ENCODE data around the gene PSAP. TPM values are rescaled to one million over a fixed set of nuclear protein-coding genes. Genes with fewer than 3 reads are reported as not detected.

The PSAP gene
- total RNA-seq, 2 experiments from 2014 or later, result 191 to 206 TPM

GRCh38 chr10:71802235-71802634 lies 48.8 kb downstream of the PSAP start:
- Mint-ChIP-seq H3K4me1 (ENCODE audit: low read depth) (peaks cover 6% of the 10 kb centered on the region), H3K36me3 (ENCODE audit: low read depth) (no peaks in the 10 kb centered on the region), H3K27ac (no peak overlapping the region), H3K27me3 (no peaks in the 10 kb centered on the region), H3K4me3 (no peak overlapping the region), H3K9me3 (no peaks in the 10 kb centered on the region)
- peaks cover 0 to 4% of the 10 kb centered on the region in 2 experiments for H3K9me3 ChIP-seq (ENCODE audit: control insufficient read depth in 1 of 2, insufficient read depth in 1 of 2, low read length in 2 of 2)
- intact Hi-C loops (cut with DNase I, micrococcal nuclease), result no loop called here
- ATAC-seq (ENCODE audit: poor library complexity) (no peak), DNase-seq (no peak)
- TF ChIP-seq, protein P1, sequence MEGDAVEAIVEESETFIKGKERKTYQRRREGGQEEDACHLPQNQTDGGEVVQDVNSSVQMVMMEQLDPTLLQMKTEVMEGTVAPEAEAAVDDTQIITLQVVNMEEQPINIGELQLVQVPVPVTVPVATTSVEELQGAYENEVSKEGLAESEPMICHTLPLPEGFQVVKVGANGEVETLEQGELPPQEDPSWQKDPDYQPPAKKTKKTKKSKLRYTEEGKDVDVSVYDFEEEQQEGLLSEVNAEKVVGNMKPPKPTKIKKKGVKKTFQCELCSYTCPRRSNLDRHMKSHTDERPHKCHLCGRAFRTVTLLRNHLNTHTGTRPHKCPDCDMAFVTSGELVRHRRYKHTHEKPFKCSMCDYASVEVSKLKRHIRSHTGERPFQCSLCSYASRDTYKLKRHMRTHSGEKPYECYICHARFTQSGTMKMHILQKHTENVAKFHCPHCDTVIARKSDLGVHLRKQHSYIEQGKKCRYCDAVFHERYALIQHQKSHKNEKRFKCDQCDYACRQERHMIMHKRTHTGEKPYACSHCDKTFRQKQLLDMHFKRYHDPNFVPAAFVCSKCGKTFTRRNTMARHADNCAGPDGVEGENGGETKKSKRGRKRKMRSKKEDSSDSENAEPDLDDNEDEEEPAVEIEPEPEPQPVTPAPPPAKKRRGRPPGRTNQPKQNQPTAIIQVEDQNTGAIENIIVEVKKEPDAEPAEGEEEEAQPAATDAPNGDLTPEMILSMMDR (IDR thresholded peaks at IDR 0.05), result no peak
- H3K27me3 ChIP-seq (ENCODE audit: control insufficient read depth in 1 of 2, insufficient read depth in 2 of 2, low read length in 2 of 2), result no peaks in the 10 kb centered on the region
- peaks cover under 1% of the 10 kb centered on the region for H3K4me1 ChIP-seq (ENCODE audit: insufficient read depth, low read length)
- CTCF ChIA-PET, result no interaction called here
- no peak overlapping the region for H3K27ac ChIP-seq (ENCODE audit: low read depth in 1 of 2, low read length in 2 of 2)
- no peak overlapping the region for H3K4me3 ChIP-seq (ENCODE audit: low read length)
- POLR2A ChIA-PET, result no interaction called here
- H3K36me3 ChIP-seq (ENCODE audit: insufficient read depth, low read length), result no peaks in the 10 kb centered on the region

DNA sequence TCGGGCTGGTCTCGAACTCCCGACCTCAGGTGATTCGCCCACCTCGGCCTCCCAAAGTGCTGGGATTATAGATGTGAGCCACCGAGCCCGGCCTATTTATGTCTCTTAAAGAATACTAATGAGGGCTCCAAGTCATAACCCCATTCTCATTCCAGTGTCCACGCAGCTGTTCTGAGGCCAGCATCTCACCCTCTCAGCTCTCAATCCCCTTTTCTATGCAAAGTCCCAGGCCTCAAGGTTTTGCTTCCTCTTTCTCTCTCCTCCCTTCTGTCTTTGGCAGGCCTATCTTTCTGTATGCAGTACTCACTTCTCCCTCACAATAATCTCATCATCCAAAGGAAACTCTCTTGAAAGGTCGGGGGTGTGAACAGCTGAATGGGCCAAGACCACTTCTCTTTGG lies 49.7 kb downstream of the PSAP start:
- DNase-seq (no peak), ATAC-seq (ENCODE audit: poor library complexity) (no peak)
- TF ChIP-seq, protein P1 (IDR thresholded peaks at IDR 0.05), result no peak
- Histone ChIP-seq H3K4me1 (ENCODE audit: insufficient read depth, low read length) (peaks cover 3% of the 10 kb centered on the region), H3K9me3 (ENCODE audit: control insufficient read depth in 1 of 2, insufficient read depth in 1 of 2, low read length in 2 of 2) (peaks cover 0 to 4% of the 10 kb centered on the region in 2 experiments), H3K36me3 (ENCODE audit: insufficient read depth, low read length) (no peaks in the 10 kb centered on the region), H3K27ac (ENCODE audit: low read depth in 1 of 2, low read length in 2 of 2) (no peak overlapping the region), H3K27me3 (ENCODE audit: control insufficient read depth in 1 of 2, insufficient read depth in 2 of 2, low read length in 2 of 2) (no peaks in the 10 kb centered on the region), H3K4me3 (ENCODE audit: low read length) (no peak overlapping the region)
- H3K9me3 Mint-ChIP-seq, result no peaks in the 10 kb centered on the region
- intact Hi-C loops (cut with DNase I, micrococcal nuclease), result no loop called here
- no peaks in the 10 kb centered on the region for H3K27me3 Mint-ChIP-seq
- H3K27ac Mint-ChIP-seq, result no peak overlapping the region
- H3K4me3 Mint-ChIP-seq, result no peak overlapping the region
- no peaks in the 10 kb centered on the region for H3K36me3 Mint-ChIP-seq (ENCODE audit: low read depth)
- ChIA-PET CTCF (interaction anchor here (0.7 kb wide), 1 partner anchor 418 kb away, joined by 4 read pairs; no protein-coding TSS in a partner anchor), POLR2A (no interaction called here)
- H3K4me1 Mint-ChIP-seq (ENCODE audit: low read depth), result peaks cover 9% of the 10 kb centered on the region

GRCh38 chr10:71799608-71800453 lies 51.2 kb downstream of the PSAP start:
- peaks cover 9% of the 10 kb centered on the region for H3K4me1 Mint-ChIP-seq (ENCODE audit: low read depth)
- H3K9me3 Mint-ChIP-seq, result no peaks in the 10 kb centered on the region
- TF ChIP-seq, protein P1 (IDR thresholded peaks at IDR 0.05), result no peak
- POLR2A ChIA-PET, result no interaction called here
- no peak overlapping the region for H3K27ac Mint-ChIP-seq
- no peaks in the 10 kb centered on the region for H3K36me3 Mint-ChIP-seq (ENCODE audit: low read depth)
- no peak overlapping the region for H3K4me3 Mint-ChIP-seq
- no peaks in the 10 kb centered on the region for H3K27me3 Mint-ChIP-seq
- CTCF ChIA-PET, result interaction anchor here (0.6 kb wide), 1 partner anchor 196 kb away, joined by 3 read pairs; no protein-coding TSS in a partner anchor
- Histone ChIP-seq H3K9me3 (ENCODE audit: control insufficient read depth in 1 of 2, insufficient read depth in 1 of 2, low read length in 2 of 2) (peaks cover 0 to 4% of the 10 kb centered on the region in 2 experiments), H3K4me3 (ENCODE audit: low read length) (no peak overlapping the region), H3K27me3 (ENCODE audit: control insufficient read depth in 1 of 2, insufficient read depth in 2 of 2, low read length in 2 of 2) (no peaks in the 10 kb centered on the region), H3K4me1 (ENCODE audit: insufficient read depth, low read length) (peaks cover 3% of the 10 kb centered on the region), H3K27ac (ENCODE audit: low read depth in 1 of 2, low read length in 2 of 2) (no peak overlapping the region), H3K36me3 (ENCODE audit: insufficient read depth, low read length) (no peaks in the 10 kb centered on the region)
- intact Hi-C loops (cut with DNase I, micrococcal nuclease), result no loop called here
- ATAC-seq (ENCODE audit: poor library complexity) (no peak), DNase-seq (no peak)

Measured in CD4-positive, alpha-beta T cell (primary cell).